PC-3 (cell line): ENCODE data around the gene SF3A2. TPM values are rescaled to one million over a fixed set of nuclear protein-coding genes. Genes with fewer than 3 reads are reported as not detected.

Experiments used
- ATAC-seq: fragments of 200-7000 bp; cut with Tn5 transposase; 2 replicates; pipeline ENCODE4 v1.9.1; 2020; ENCODE audit warnings: mild to moderate bottlenecking, moderate library complexity
- BruUV-seq: library from RNA; stranded (reverse); fragments of 400-500 nt; replicated peaks from 2 replicates; lab custom pipeline; 2021; lab: Mats Ljungman, UMichigan
- CTCF ChIA-PET: fragments of 300-600 bp; sonication (Branson Sonifier 250); formaldehyde crosslinking; loops from one replicate; lab custom pipeline; 2022; ENCODE audit warnings: antibody characterized with exemption; lab: Charles Lee
- POLR2A ChIA-PET: fragments of 300-600 bp; sonication (Branson Sonifier 250); formaldehyde crosslinking; loops from one replicate; lab custom pipeline; 2022; ENCODE audit warnings: antibody characterized with exemption; ENCODE audit not compliant: unreplicated experiment; lab: Charles Lee
- DNase-seq: peaks from one replicate; pipeline ENCODE4 v3.0.0-alpha.2; 2015
- H2AFZ ChIP-seq: fragments of 300-600 bp; sonication (generic); 2 replicates; pipeline ENCODE4 v1.6.0; 2016; ENCODE audit warnings: antibody characterized with exemption, low read length
- H3F3A ChIP-seq: fragments of 300-600 bp; sonication (generic); one replicate; pipeline ENCODE4 v1.6.0; 2017; ENCODE audit warnings: antibody characterized with exemption, low read length, control low read depth, mild to moderate bottlenecking; ENCODE audit not compliant: unreplicated experiment
- H3K27ac ChIP-seq: fragments of 300-600 bp; sonication (generic); 2 replicates; pipeline ENCODE4 v1.5.1; 2016; ENCODE audit warnings: mild to moderate bottlenecking, low read length
- H3K27me3 ChIP-seq: fragments of 300-600 bp; sonication (generic); 2 replicates; pipeline ENCODE4 v1.6.1; 2016; ENCODE audit warnings: low read length, mixed read lengths
- H3K36me3 ChIP-seq: fragments of 300-600 bp; sonication (generic); 2 replicates; pipeline ENCODE4 v1.6.1; 2016; ENCODE audit warnings: low read depth, mixed run types, low read length, mixed read lengths
- H3K4me1 ChIP-seq: fragments of 300-600 bp; sonication (generic); 2 replicates; pipeline ENCODE4 v1.5.1; 2016; ENCODE audit warnings: low read length; ENCODE audit not compliant: insufficient read depth
- H3K4me2 ChIP-seq: fragments of 300-600 bp; sonication (generic); 2 replicates; pipeline ENCODE4 v1.6.0; 2016; ENCODE audit warnings: low read length
- H3K4me3 ChIP-seq: fragments of 300-600 bp; sonication (generic); 2 replicates; pipeline ENCODE4 v1.5.1; 2016; ENCODE audit warnings: mild to moderate bottlenecking, low read length, mixed read lengths
- H3K79me2 ChIP-seq: fragments of 300-600 bp; sonication (generic); 2 replicates; pipeline ENCODE4 v1.6.1; 2017; ENCODE audit warnings: low read length, mixed read lengths
- H3K9ac ChIP-seq: fragments of 300-600 bp; sonication (generic); 2 replicates; pipeline ENCODE4 v1.6.0; 2016; ENCODE audit warnings: mild to moderate bottlenecking, low read length
- H3K9me2 ChIP-seq: fragments of 300-600 bp; sonication (generic); replicated peaks from 2 replicates; pipeline ENCODE4 v1.6.1; 2016; ENCODE audit warnings: mixed run types, low read length, mixed read lengths
- H3K9me3 ChIP-seq: fragments of 300-600 bp; sonication (generic); 2 replicates; pipeline ENCODE4 v1.6.1; 2016; ENCODE audit warnings: low read length, mixed read lengths
- H4K20me1 ChIP-seq: fragments of 300-600 bp; sonication (generic); 2 replicates; pipeline ENCODE4 v1.6.1; 2016; ENCODE audit warnings: low read length, mixed read lengths
- CTCF ChIP-seq: fragments of 300-600 bp; sonication (generic); conservative IDR thresholded peaks from 2 replicates; pipeline ENCODE4 v1.5.1; 2017; ENCODE audit warnings: antibody characterized with exemption, low read depth, mild to moderate bottlenecking, low read length
- EZH2 ChIP-seq: fragments of 300-600 bp; sonication (generic); IDR thresholded peaks from one replicate; pipeline ENCODE4 v1.6.1; 2017; ENCODE audit warnings: antibody characterized with exemption, mild to moderate bottlenecking, low read length; ENCODE audit not compliant: unreplicated experiment
- EZH2phosphoT487 ChIP-seq: fragments of 300-600 bp; sonication (generic); IDR thresholded peaks from 2 replicates; pipeline ENCODE4 v1.6.1; 2018; ENCODE audit warnings: mild to moderate bottlenecking, antibody characterized with exemption, low read length, borderline replicate concordance
- intact Hi-C: fragments of 100-400 bp; cut with micrococcal nuclease; formaldehyde crosslinking; loops from 2 replicates; pipeline ENCODE4 v1.9.0; 2023
- total RNA-seq: library from RNA; depleted of rRNA; stranded (reverse); fragments of >200 nt; gene quantifications from 2 replicates; pipeline ENCODE4 v1.2.3, GENCODE V29; 2014

Gene SF3A2
- total RNA-seq, 1 experiment from 2014 or later, result 55.5 TPM

DNA sequence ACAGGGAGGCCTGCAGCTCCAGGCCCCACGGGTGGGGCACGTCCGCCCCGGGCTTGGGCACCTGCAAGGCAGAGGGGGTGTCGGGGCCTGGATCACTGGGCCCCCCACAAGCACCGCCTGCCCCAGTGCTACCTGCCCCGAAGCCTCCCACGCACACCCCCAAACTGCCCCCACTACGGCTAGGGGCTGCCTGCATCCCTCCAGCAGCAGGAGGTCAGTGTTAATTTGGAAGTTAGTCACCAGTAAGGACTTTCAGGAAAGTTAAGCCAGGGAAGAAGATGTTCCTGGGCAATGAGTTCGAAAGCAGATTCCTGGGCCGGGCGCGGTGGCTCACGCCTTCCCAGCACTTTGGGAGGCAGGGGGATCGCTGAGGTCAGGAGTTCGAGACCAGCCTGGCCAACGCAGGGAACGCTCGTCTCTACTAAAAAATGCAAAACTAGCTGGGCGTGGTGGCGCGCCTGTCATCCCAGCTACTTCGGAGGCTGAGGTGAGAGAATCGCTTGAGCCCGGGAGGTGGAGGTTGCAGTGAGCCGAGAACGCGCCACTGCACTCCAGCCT lies 39.9 kb downstream of the SF3A2 start:
- POLR2A ChIA-PET, result no interaction called here
- H2AFZ ChIP-seq, result no peak overlapping the region
- H3K9me2 ChIP-seq, result no peaks in the 10 kb centered on the region
- TF ChIP-seq CTCF (no peak), EZH2phosphoT487 (no peak), EZH2 (no peak)
- DNase-seq (no peak), ATAC-seq (no peak)
- H3K4me2 ChIP-seq, result no peak overlapping the region
- H3K9ac ChIP-seq, result no peak overlapping the region
- H3K27ac ChIP-seq, result no peak overlapping the region
- no peaks in the 10 kb centered on the region for H3F3A ChIP-seq
- intact Hi-C loops, result no loop called here
- CTCF ChIA-PET, result no interaction called here
- no TSS peak for BruUV-seq
- H3K9me3 ChIP-seq, result no peaks in the 10 kb centered on the region
- peaks cover 27% of the 10 kb centered on the region for H3K79me2 ChIP-seq
- peaks cover 17% of the 10 kb centered on the region for H4K20me1 ChIP-seq
- no peak overlapping the region for H3K4me3 ChIP-seq
- peaks cover 7% of the 10 kb centered on the region; the same call in 1 of the 2 replicates for H3K36me3 ChIP-seq
- H3K27me3 ChIP-seq, result no peaks in the 10 kb centered on the region
- peaks cover 16% of the 10 kb centered on the region; the same call in 1 of the 2 replicates for H3K4me1 ChIP-seq

DNA sequence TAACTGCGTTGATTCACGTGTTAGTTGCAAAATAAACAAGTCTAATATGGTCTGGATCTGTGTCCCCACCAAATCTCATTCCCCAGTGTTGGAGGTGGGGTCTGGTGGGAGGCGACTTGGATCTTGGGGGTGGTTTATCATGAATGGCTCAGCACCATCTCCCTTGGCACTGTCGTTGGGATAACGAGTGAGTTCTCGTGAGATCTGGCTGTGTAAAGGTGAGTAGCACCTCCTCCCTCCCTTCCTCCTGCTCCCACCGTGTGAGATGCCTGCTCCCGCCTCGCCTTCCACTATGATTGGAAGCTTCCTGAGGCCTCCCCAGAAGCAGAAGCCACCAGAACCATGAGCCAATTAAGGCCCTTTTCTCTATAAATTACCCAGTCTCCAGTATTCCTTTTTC lies 40.5 kb downstream of the SF3A2 start:
- intact Hi-C loops, result no loop called here
- TF ChIP-seq CTCF (no peak), EZH2 (no peak), EZH2phosphoT487 (no peak)
- no peak overlapping the region for H3K4me2 ChIP-seq
- H3K4me3 ChIP-seq, result no peak overlapping the region
- H3K36me3 ChIP-seq, result peaks cover 3% of the 10 kb centered on the region; the same call in 1 of the 2 replicates
- peaks cover 12% of the 10 kb centered on the region for H4K20me1 ChIP-seq
- H3K9ac ChIP-seq, result no peak overlapping the region
- peaks cover 13% of the 10 kb centered on the region; the same call in 1 of the 2 replicates for H3K4me1 ChIP-seq
- H2AFZ ChIP-seq, result no peak overlapping the region
- ATAC-seq (no peak), DNase-seq (no peak)
- no TSS peak for BruUV-seq
- ChIA-PET CTCF (interaction anchor here (0.7 kb wide), 1 partner anchor 118 kb away, joined by 5 read pairs; no protein-coding TSS in a partner anchor), POLR2A (no interaction called here)
- no peak overlapping the region for H3K27ac ChIP-seq
- H3K27me3 ChIP-seq, result no peaks in the 10 kb centered on the region
- H3F3A ChIP-seq, result no peaks in the 10 kb centered on the region
- H3K9me2 ChIP-seq, result no peaks in the 10 kb centered on the region
- peaks cover 21% of the 10 kb centered on the region for H3K79me2 ChIP-seq
- H3K9me3 ChIP-seq, result no peaks in the 10 kb centered on the region

DNA sequence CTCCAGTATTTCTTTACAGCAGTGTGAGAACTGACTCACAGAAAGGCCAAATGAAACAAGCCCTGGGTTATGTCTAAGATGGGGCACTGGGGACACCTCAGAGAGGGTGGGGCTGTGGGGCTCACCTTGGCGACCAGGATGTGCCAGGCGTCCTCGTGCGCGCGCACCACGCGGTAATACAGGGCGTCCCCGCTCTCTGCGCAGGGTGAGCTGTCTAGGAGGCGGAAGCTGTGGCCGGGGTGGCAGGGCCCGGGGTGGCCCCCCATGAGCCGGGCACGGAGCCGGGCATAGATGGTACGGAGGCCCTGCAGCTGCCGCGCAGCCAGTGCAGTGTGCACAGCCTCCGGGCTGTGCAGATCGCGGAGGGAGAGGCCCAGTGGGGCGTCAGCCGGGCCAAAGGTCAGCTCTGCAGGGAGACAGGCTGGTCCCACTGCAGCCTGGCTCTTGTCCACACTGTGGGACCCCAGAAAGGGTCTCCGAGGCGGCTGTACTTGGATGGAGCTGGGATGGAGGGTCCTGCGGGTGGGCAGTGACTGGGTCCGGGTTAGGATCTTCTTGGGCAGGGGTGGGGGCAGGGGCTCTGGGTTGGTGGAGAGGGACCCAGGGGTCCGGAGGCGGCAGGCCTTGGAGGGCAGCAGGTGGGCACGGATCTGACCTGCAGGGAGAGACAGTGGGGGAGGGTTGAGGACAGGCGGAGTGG lies 42.0 kb downstream of the SF3A2 start:
- DNase-seq, result no peak
- Histone ChIP-seq H3K9ac (no peak overlapping the region), H3K27ac (no peak overlapping the region), H3K36me3 (no peaks in the 10 kb centered on the region), H3K9me2 (no peaks in the 10 kb centered on the region), H3K27me3 (no peaks in the 10 kb centered on the region), H3K9me3 (no peaks in the 10 kb centered on the region), H3K4me3 (no peak overlapping the region), H4K20me1 (peaks cover 6% of the 10 kb centered on the region; the same call in 1 of the 2 replicates), H3K4me1 (0 out of 2 replicates have a peak, but pooled peaks cover under 1% of the 10 kb centered on the region), H3K4me2 (no peak overlapping the region), H3K79me2 (peaks cover 7% of the 10 kb centered on the region), H2AFZ (no peak overlapping the region), H3F3A (no peaks in the 10 kb centered on the region)
- intact Hi-C loops, result no loop called here
- no peak for ATAC-seq
- ChIA-PET CTCF (no interaction called here), POLR2A (no interaction called here)
- TF ChIP-seq EZH2 (no peak), EZH2phosphoT487 (no peak), CTCF (no peak)
- BruUV-seq, result no TSS peak
